GM21515 (cell line): ENCODE results near the gene JPH3.
"Not testable (repeated sequence)": the region's sequence is repeated elsewhere in the genome, so short reads cannot be mapped to it uniquely, and the experiment has no call there.

ENCODE experiments used
- ATAC-seq: cut with Tn5 transposase; IDR thresholded peaks from one replicate; pipeline ENCODE4 v1.9.1; 2021; ENCODE audit not compliant: unreplicated experiment

The JPH3 gene

DNA sequence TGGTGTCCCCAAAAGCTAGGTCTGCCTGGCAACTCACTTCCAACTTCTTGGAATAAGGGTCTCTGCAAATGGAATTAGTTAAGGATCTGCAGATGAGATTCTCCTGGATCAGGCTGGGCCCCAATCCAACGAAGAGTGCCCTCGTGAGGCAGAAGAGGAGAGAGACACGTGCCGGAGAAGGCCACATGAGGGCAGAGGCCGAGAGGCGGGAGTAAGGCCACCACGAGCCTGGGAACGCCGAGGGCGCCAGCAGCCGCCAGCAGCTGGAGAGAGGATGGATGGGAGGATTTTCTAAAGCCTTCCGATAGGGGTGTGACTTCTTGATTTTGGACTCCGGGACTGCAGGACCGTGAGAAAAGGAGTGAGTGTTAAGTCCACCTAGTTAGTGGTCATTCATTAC lies 76.3 kb downstream of the JPH3 start:
- no peak for ATAC-seq

DNA sequence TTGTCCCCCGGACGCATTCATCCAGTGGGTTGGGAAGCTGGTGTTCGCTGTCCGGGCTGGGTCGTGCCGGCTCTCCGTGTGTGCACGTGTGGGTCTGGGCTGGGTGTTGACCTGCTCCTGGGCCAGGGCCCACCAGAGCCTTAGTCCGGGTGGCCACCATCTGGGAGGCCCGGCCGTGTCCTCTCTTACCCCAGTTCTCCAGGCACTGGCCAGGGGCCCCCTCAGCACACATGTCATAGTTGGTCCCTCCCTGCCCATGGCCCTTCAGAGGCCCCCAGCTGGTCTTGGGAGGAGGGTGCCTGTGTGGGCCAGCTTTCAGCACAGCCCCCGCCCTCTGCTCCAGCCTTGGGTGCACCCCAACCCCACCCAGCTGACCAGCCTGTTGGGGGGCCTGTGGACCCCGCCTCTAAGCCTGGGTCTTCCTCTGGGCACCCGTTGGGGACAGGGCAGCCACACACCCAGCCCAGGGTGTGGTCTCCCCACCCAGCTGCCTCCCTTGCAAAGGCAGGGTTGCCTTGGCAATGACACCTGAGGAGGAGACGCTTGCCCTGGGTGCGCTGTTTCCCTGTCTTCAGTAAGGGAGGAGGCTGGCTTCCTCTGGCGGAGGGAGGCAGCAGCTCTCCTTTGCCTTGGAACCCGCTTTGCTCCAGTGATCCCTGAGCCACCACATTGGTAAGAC lies 77.4 kb downstream of the JPH3 start:
- no peak for ATAC-seq

- no peak for ATAC-seq
These were observed 78.0 kb downstream of the JPH3 start for GRCh38 chr16:87680272-87680644.

GRCh38 chr16:87681051-87681602 lies 78.8 kb downstream of the JPH3 start:
- ATAC-seq, result not testable (repeated sequence)

DNA sequence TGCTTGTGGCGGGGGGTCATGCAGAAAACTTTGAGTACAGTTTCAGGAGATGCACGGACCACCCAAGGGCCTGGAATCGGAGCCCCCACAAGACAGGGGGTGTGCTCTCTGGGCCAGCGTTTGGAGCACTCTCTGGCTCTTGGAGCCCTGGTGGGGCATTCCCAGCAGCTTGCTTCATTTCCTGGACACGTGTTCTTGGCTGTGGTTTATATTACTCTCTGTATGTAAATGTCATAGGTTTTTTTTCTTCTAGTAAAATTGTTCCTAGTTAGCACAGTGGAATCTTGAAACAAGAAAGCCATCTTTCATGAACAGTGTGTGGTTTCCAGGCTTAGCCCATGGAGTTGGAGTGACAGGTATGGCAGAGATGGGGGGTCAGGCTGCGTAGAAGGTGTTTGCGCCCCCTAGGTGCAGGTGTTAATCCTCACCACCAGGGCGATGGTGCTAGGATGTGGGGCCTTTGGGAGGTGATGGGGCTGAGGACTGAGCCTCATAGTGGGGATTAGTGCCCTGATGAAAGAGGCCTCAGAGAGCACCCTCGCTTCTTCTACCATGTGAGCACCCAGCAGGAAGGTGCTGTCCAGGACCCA lies 79.8 kb downstream of the JPH3 start:
- ATAC-seq, result no peak

GRCh38 chr16:87682852-87683399 lies 80.6 kb downstream of the JPH3 start:
- no peak for ATAC-seq

GRCh38 chr16:87684106-87684677 lies 81.9 kb downstream of the JPH3 start:
- ATAC-seq, result no peak

DNA sequence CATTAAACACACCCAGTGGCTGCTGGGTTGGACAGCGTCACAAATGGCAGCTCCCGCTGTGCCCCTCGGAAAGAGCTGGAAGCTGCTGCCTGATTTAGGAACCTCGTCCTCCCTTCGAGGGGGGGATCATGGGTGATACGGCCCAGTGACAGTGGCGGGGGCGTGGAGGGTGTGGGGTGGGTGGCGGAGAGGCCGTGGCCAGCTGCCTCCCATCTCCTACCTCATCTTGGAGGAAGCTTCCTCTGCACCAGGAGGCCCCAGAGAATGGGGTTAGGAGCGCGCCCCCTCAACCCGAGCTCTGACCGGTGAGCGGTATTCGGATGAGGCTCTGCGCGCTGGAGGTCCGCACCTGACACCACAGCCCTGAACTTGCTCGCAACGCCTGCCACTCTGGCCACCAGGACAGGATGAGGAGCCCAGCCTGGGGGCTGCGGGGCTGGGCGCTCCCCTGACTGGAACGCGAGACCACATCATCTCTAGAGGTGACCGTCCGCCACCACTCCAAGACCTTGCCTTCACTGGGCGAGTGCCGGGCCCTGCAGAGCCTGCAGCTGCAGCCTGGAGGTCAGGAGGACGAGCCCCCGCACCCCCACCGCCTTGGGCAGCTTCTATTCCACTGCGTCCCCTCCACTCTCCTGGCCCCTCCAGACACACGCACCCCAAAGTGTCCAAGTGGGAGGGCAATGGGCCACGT lies 82.5 kb downstream of the JPH3 start:
- ATAC-seq, result no peak

- ATAC-seq, result no peak
These were observed 83.1 kb downstream of the JPH3 start for GRCh38 chr16:87685405-87685755.

DNA sequence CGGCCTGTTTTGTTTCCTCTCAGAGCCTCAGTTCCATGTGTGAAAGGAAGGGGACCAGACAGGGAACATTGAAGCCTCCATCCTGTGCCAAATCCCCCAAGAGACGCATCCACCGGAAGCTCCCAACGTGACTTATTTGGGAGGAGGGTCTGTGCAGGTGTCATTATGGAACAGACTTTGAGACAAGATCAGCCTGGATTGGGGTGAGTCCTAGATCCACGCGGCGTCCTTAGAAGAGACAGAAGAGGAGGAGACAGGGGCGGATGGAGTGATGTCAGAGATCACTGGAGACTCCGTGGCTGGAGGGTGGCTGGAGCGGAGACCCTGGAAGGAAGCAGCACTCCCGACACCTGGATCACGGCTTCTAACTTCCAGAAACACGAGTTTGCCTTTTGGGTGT lies 83.5 kb downstream of the JPH3 start:
- ATAC-seq, result no peak

GRCh38 chr16:87686697-87687096 lies 84.4 kb downstream of the JPH3 start:
- no peak for ATAC-seq

DNA sequence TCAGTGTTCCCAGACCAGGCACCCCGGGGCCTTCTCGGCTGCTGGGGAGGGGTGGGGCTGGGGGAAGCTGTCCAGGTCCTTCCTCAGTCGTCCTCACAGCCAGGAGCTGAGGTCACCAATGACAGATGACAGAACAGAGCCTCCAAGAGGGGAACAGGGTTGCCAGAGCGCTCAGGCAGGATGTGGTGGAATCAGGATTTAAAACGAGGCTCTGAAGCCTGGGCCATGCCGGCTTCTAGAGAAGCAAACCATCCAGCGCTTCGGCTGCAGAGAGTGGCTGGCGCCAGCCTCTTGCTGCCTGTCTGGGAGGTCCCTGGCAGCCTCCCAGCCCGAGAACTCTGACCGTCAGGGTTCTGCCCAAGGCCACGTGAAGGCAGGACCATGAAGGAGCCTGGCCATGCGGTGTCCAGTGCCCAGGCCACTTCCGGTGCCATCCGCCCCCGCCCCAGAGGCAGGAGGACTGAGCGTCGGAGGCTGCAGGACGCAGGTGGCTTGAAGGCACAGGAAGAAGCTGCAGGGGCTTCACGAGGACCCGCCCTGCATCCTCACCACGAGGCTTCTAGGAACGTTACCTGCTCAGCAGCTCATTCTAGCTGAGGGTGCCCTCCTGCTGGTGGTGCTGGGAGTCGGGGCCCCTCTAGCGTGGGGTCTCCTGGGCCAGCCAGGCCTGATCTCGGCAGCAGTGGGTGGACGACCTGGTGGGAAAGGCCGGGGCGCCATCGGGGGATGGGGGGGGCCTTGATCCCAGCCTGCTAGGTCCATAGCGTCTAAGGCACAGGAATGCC lies 85.0 kb downstream of the JPH3 start:
- no peak for ATAC-seq

- no peak for ATAC-seq
These were observed 85.8 kb downstream of the JPH3 start for GRCh38 chr16:87687998-87688529.

DNA sequence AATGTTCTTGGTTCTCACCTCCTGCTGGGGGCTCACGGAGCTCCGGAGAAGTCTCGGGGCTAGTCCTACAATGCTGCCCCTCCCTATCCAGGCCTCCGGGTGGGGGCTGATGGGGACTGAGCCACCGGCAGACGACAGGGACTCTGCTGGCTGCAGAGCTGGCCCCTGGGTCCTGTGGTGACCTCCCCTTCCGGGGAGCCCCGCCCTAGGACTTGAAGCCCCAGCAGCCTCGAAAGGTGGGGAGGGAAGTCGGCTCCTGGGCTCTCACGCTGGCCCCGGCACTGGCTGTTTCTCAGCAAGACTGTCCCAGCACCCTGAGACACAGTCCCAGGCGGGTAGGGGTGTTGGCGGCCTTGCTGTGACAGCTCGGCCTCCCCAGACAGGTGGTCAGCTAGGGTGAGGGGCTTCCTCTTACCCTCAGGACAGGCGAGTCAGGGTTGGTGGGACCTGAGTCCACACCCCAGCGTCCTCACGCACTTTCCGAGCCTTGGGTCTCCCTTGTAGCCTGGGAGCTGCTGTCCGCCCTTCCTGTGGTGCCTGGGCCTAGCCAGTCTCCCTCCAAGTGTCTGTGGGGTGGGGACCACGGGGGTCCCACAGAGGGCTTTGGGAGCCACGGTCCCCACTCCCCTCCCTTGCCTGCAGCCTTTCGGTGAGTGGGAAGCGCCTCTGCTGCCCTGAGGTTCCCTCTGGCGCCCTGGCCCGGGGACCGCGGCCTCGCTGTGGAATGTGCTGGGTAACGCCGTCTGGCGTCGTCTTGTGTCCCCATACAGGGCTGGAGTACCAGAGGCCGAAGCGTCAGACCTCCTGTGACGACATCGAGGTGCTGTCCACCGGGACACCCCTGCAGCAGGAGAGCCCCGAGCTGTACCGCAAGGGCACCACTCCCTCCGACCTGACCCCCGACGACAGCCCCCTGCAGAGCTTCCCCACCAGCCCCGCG lies 86.8 kb downstream of the JPH3 start:
- ATAC-seq, result no peak

GRCh38 chr16:87689956-87690465 lies 87.7 kb downstream of the JPH3 start:
- ATAC-seq, result no peak

DNA sequence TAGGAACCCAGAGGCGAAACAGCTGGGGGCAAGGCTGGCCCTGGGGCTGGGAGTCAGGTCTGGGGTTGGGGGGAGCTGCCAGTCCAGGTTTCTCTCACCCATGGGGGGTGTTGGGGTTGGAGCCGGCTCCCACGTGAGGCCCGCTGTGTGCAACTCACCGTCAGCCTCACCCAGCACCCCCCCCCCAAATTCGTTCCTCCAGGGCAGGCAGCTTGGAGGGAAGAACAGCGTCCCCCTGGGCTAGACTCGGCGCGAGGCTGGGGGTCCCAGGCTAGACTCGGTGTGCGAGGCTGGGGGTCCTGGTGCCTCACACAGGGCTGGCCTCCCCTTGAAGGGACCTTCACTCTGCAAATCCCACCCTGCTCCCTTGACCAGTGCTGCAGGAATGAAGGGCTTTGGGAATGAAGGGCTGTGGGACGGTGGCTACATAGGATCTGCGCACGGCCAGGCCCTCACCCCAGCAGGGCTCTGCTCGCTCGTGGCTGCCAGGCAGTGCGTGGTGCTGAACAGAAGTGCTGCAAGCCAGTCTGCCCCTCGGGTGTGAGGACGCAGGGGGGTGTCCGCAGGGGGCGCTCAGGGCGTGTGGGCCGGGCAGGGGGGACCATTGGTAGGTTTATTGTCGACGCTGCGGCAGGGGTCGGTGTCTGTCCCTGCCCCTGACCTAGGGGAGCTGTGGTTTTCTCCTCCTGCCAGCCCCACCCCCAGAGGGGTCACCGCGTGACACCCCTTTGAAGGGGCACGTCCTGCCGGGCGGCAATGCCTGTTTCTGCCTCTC lies 88.8 kb downstream of the JPH3 start:
- ATAC-seq, result no peak

GRCh38 chr16:87691686-87692079 lies 89.4 kb downstream of the JPH3 start:
- no peak for ATAC-seq

- no peak for ATAC-seq
These were observed 89.9 kb downstream of the JPH3 start for GRCh38 chr16:87692176-87692575.

DNA sequence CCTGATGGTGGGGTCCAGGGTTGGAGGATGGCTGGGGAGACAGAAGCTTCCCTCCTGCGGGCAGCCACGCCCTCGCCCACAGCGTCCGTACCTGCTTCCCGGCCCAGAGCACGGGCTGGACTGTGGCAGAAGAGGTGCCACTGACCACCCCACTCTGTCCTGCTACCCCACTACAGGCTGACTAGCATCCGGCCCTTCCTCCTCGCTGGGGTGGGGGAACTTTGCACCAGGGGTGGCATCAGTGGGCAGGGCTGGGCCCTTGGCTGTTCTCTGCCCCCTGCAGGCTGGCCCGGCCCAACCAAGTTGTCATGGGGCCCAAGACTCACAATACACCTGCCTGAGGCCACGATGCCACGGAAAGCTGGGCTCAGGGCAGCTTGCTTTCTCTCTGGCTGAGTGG lies 90.4 kb downstream of the JPH3 start:
- no peak for ATAC-seq
